ENCODE measurements around the gene ZIC4.

DNA sequence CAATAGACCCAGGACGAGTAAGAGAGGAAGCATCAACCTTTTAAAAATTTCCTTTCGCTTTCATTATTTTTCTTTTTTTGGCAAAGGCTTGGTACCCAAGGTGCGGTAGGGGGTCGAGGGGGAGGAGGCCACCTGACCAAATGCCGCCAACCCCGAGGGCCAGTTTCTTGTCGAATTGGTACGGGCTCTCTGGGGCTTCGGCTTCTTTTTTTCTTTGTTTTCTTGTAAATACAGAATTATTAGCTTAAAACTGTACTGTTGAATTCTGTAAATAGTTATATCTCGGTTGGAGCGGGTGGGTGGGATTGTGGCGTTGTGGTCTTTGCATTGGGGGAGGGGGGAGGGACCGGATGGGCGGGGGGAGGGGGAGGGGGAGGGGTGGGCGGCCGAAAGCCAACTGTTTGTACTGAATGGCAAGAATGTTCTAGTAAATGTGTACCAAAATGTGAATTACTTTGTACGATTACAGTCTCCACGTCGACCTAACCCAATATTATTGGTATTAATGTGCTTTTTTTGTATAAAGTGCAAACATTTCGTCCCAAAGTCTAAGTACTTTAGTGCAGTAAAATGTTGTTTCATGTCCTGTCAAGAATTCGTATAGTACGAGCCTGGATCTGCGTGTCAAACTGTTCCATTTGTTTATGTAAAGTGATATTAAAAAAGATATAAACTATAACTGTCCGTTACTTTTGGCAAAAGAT lies 7.5 kb upstream of the ZIC4 start:
- TF ChIP-seq ZNF274 (IDR thresholded peaks at IDR 0.05; ENCODE audit: low read depth, low read length) (no peak), SUZ12 (IDR thresholded peaks at IDR 0.05; ENCODE audit: extremely low read depth, insufficient read depth, insufficient read length) (no peak)

Measured in NT2/D1 (cell line).